GM18858 (cell line): Measurements from ENCODE around the gene MSMO1.
"Not testable (repeated sequence)": the region's sequence is repeated elsewhere in the genome, so short reads cannot be mapped to it uniquely, and the experiment has no call there.

ENCODE experiments used
- ATAC-seq: cut with Tn5 transposase; IDR thresholded peaks from one replicate; pipeline ENCODE4 v1.9.1; 2021; ENCODE audit not compliant: unreplicated experiment

Gene MSMO1

GRCh38 chr4:165324236-165324917 is 3.1 kb upstream of the MSMO1 start:
- ATAC-seq, result no peak

GRCh38 chr4:165324918-165325304 is 2.6 kb upstream of the MSMO1 start:
- no peak for ATAC-seq

- ATAC-seq, result no peak
These were observed 1.5 kb upstream of the MSMO1 start for GRCh38 chr4:165325732-165326512.

- peak; percentile 0 for ATAC-seq
These were observed 648 bp upstream of the MSMO1 start for GRCh38 chr4:165326831-165327210.

GRCh38 chr4:165328101-165328425 is 594 bp downstream of the MSMO1 start:
- no peak for ATAC-seq

GRCh38 chr4:165328708-165329107 is 1.2 kb downstream of the MSMO1 start:
- ATAC-seq, result no peak

GRCh38 chr4:165330071-165330470 is 2.6 kb downstream of the MSMO1 start:
- ATAC-seq, result no peak

GRCh38 chr4:165330666-165331065 is 3.2 kb downstream of the MSMO1 start:
- no peak for ATAC-seq

- ATAC-seq, result no peak
These were observed 3.9 kb downstream of the MSMO1 start for GRCh38 chr4:165331359-165331758.

- no peak for ATAC-seq
These were observed 4.4 kb downstream of the MSMO1 start for GRCh38 chr4:165331823-165332222.

GRCh38 chr4:165332502-165332901 is 5.0 kb downstream of the MSMO1 start:
- ATAC-seq, result no peak

GRCh38 chr4:165335163-165335703 is 7.8 kb downstream of the MSMO1 start:
- no peak for ATAC-seq

- no peak for ATAC-seq
These were observed 9.3 kb downstream of the MSMO1 start for GRCh38 chr4:165336743-165337142.

GRCh38 chr4:165342340-165342739 is 14.9 kb downstream of the MSMO1 start:
- ATAC-seq, result not testable (repeated sequence)

GRCh38 chr4:165343353-165344191 is 16.1 kb downstream of the MSMO1 start:
- ATAC-seq, result no peak

GRCh38 chr4:165345666-165346417 is 18.4 kb downstream of the MSMO1 start:
- no peak for ATAC-seq

- no peak for ATAC-seq
These were observed 20.4 kb downstream of the MSMO1 start for GRCh38 chr4:165347647-165348569.

- ATAC-seq, result no peak
These were observed 24.1 kb downstream of the MSMO1 start for GRCh38 chr4:165351359-165352130.

GRCh38 chr4:165355900-165356300 is 28.4 kb downstream of the MSMO1 start:
- ATAC-seq, result no peak
